Measurements from ENCODE around the gene LPCAT2. TPM values are rescaled to one million over a fixed set of nuclear protein-coding genes. Genes with fewer than 3 reads are reported as not detected.

Gene LPCAT2
- 32.5 TPM for total RNA-seq

GRCh38 chr16:55508941-55509931 is at the start of gene LPCAT2:
LPCAT2 (plus strand) TSS chr16:55509072; CDS start chr16:55509182, 110 bp downstream.

GRCh38 chr16:55478827-55479429 is 29.9 kb upstream of the LPCAT2 start, which contains the start of gene MMP2:
MMP2 (plus strand) TSS chr16:55479198; CDS start chr16:55479480, 282 bp downstream.

GRCh38 chr16:55566432-55567175 is 57.7 kb downstream of the LPCAT2 start, which contains the start of gene CAPNS2:
CAPNS2 (plus strand) TSS chr16:55566684; CDS start chr16:55566757, 73 bp downstream.

Other genes with a start within 250 kb of the LPCAT2 start
- 8.0 TPM for gene IRX6, start 184.9 kb upstream of the LPCAT2 start, total RNA-seq
- gene MMP2, start 29.9 kb upstream of the LPCAT2 start, total RNA-seq = 248 TPM
- gene CAPNS2, start 57.6 kb downstream of the LPCAT2 start, total RNA-seq = 6.1 TPM
- gene SLC6A2, start 146.9 kb downstream of the LPCAT2 start, total RNA-seq = 9.0 TPM